Measurements from ENCODE around the gene HBD. TPM values are rescaled to one million over a fixed set of nuclear protein-coding genes. Genes with fewer than 3 reads are reported as not detected.

Gene HBD
- total and polyA plus RNA-seq, 2 donors (not counting 1 experiment from before 2014, with no cell fraction given) = not detected

GRCh38 chr11:5242933-5243815 lies 8.9 kb upstream of the HBD start:
- 82% methylated on average over 6 of the region's 7 CpGs for WGBS (ENCODE audit: insufficient coverage)
- Mint-ChIP-seq H3K9me3 (ENCODE audit: insufficient read depth) (no peaks in the 10 kb centered on the region), H3K27me3 (peaks cover 17% of the 10 kb centered on the region), H3K27ac (no peak overlapping the region), H3K4me3 (no peak overlapping the region), H3K4me1 (no peaks in the 10 kb centered on the region)
- ChIA-PET CTCF (no interaction called here), POLR2A (no interaction called here)
- DNase-seq (no peak), ATAC-seq (ENCODE audit: low read depth) (no peak)
- Histone ChIP-seq H3K9me3 (ENCODE audit: control extremely low read depth in 1 of 3, control insufficient read depth in 2 of 3, insufficient read depth in 1 of 3, low read length in 2 of 3) (no peaks in the 10 kb centered on the region), H3K9ac (ENCODE audit: low read length) (no peak overlapping the region), H3K36me3 (replicated peaks in 1 of 2; ENCODE audit: control extremely low read depth in 1 of 2, control insufficient read depth in 1 of 2, extremely low read depth in 1 of 2, insufficient read depth in 2 of 2, low read length in 1 of 2) (no peaks in the 10 kb centered on the region), H3K4me1 (ENCODE audit: control insufficient read depth in 2 of 2, insufficient read depth in 2 of 2, low read length in 2 of 2) (no peaks in the 10 kb centered on the region), H2AFZ (ENCODE audit: insufficient read depth, low read depth, low read length, poor library complexity, severe bottlenecking) (no peak overlapping the region), H3K4me3 (ENCODE audit: control extremely low read depth in 1 of 5, extremely low read depth in 1 of 5, insufficient read depth in 1 of 5, low read depth in 2 of 5, low read length in 4 of 5) (no peak overlapping the region), H3K27me3 (replicated peaks in 1 of 4; ENCODE audit: control extremely low read depth in 1 of 4, control insufficient read depth in 3 of 4, insufficient read depth in 4 of 4, low read length in 3 of 4) (no peaks in the 10 kb centered on the region), H3K27ac (ENCODE audit: low read length in 2 of 2) (no peak overlapping the region), H3K4me2 (replicated peaks; ENCODE audit: low read depth, low read length, poor library complexity, severe bottlenecking) (no peak overlapping the region), H3K79me2 (ENCODE audit: control insufficient read depth, insufficient read depth, low read length) (no peaks in the 10 kb centered on the region), H4K20me1 (ENCODE audit: control insufficient read depth, insufficient read depth, low read length, poor library complexity, severe bottlenecking) (no peaks in the 10 kb centered on the region)
- TF ChIP-seq EZH2 (IDR thresholded peaks at IDR 0.05; ENCODE audit: borderline replicate concordance, insufficient read depth, low read depth, low read length, poor library complexity, severe bottlenecking) = no peak
- no peak for TF ChIP-seq CTCF (IDR thresholded peaks at IDR 0.05)
- intact Hi-C loops (cut with micrococcal nuclease) = no loop called here

GRCh38 chr11:5242208-5242607 lies 7.9 kb upstream of the HBD start:
- no peak overlapping the region for H2AFZ ChIP-seq (ENCODE audit: insufficient read depth, low read depth, low read length, poor library complexity, severe bottlenecking)
- CTCF ChIA-PET = no interaction called here

More at GRCh38 chr11:5242208-5242607, 7.9 kb upstream of the HBD start:
- Mint-ChIP-seq H3K9me3 (ENCODE audit: insufficient read depth) (no peaks in the 10 kb centered on the region), H3K4me1 (no peaks in the 10 kb centered on the region), H3K27ac (no peak overlapping the region), H3K4me3 (no peak overlapping the region), H3K27me3 (peaks cover 17% of the 10 kb centered on the region)
- no peak for TF ChIP-seq EZH2 (IDR thresholded peaks at IDR 0.05; ENCODE audit: borderline replicate concordance, insufficient read depth, low read depth, low read length, poor library complexity, severe bottlenecking)
- no peak for TF ChIP-seq CTCF (IDR thresholded peaks at IDR 0.05)
- intact Hi-C loops (cut with micrococcal nuclease) = no loop called here
- H3K9me3 ChIP-seq (ENCODE audit: control extremely low read depth in 1 of 3, control insufficient read depth in 2 of 3, insufficient read depth in 1 of 3, low read length in 2 of 3) = no peaks in the 10 kb centered on the region
- H4K20me1 ChIP-seq (ENCODE audit: control insufficient read depth, insufficient read depth, low read length, poor library complexity, severe bottlenecking) = no peaks in the 10 kb centered on the region
- H3K27me3 ChIP-seq (replicated peaks in 1 of 4; ENCODE audit: control extremely low read depth in 1 of 4, control insufficient read depth in 3 of 4, insufficient read depth in 4 of 4, low read length in 3 of 4) = no peaks in the 10 kb centered on the region
- H3K4me3 ChIP-seq (ENCODE audit: control extremely low read depth in 1 of 5, extremely low read depth in 1 of 5, insufficient read depth in 1 of 5, low read depth in 2 of 5, low read length in 4 of 5) = no peak overlapping the region
- DNase-seq = no peak
- H3K9ac ChIP-seq (ENCODE audit: low read length) = no peak overlapping the region
- no peaks in the 10 kb centered on the region for H3K36me3 ChIP-seq (replicated peaks in 1 of 2; ENCODE audit: control extremely low read depth in 1 of 2, control insufficient read depth in 1 of 2, extremely low read depth in 1 of 2, insufficient read depth in 2 of 2, low read length in 1 of 2)
- ATAC-seq (ENCODE audit: low read depth) = no peak
- H3K79me2 ChIP-seq (ENCODE audit: control insufficient read depth, insufficient read depth, low read length) = no peaks in the 10 kb centered on the region
- H3K4me1 ChIP-seq (ENCODE audit: control insufficient read depth in 2 of 2, insufficient read depth in 2 of 2, low read length in 2 of 2) = no peaks in the 10 kb centered on the region
- no peak overlapping the region for H3K27ac ChIP-seq (ENCODE audit: low read length in 2 of 2)
- no peak overlapping the region for H3K4me2 ChIP-seq (replicated peaks; ENCODE audit: low read depth, low read length, poor library complexity, severe bottlenecking)
- POLR2A ChIA-PET = no interaction called here
- no CpG with 5 or more reads among the region's 2 CpGs for WGBS (ENCODE audit: insufficient coverage)
